Activated CD4-positive, alpha-beta T cell treated with anti-CD3 and anti-CD28 coated beads, Interleukin-2, amount 10 ng/mL, durations not matched to agents 24 days and 14 days (primary cell): ENCODE results near the gene CTSC. TPM values are rescaled to one million over a fixed set of nuclear protein-coding genes. Genes with fewer than 3 reads are reported as not detected.

Source experiments
- DNase-seq: peaks from one replicate; pipeline ENCODE4 v3.0.0; 2022
- H3K27ac Mint-ChIP-seq: one replicate; pipeline ENCODE4 v1.8.0; 2022; ENCODE audit warnings: mild to moderate bottlenecking, mixed read lengths
- H3K27me3 Mint-ChIP-seq: one replicate; pipeline ENCODE4 v1.8.0; 2022; ENCODE audit warnings: mixed read lengths
- H3K36me3 Mint-ChIP-seq: one replicate; pipeline ENCODE4 v1.8.0; 2022; ENCODE audit warnings: low read depth, mild to moderate bottlenecking, mixed read lengths
- H3K4me1 Mint-ChIP-seq: one replicate; pipeline ENCODE4 v1.8.0; 2021; ENCODE audit warnings: mixed read lengths
- H3K4me3 Mint-ChIP-seq: one replicate; pipeline ENCODE4 v1.8.0; 2022; ENCODE audit warnings: mild to moderate bottlenecking, moderate library complexity, mixed read lengths
- H3K9me3 Mint-ChIP-seq: one replicate; pipeline ENCODE4 v1.8.0; 2021; ENCODE audit warnings: mixed read lengths
- intact Hi-C: fragments of 100-400 bp; cut with micrococcal nuclease; formaldehyde crosslinking; loops from one replicate; pipeline ENCODE4 v1.15.1; 2023
- total RNA-seq: library from RNA; stranded (reverse); gene quantifications from 2 replicates; pipeline ENCODE4 v1.2.3, GENCODE V29; 2022

CTSC gene
- 67.1 and 71.8 TPM in 2 replicates for total RNA-seq

- Mint-ChIP-seq H3K4me3 (peak within 1 kb of the TSS; percentile 83), H3K4me1 (peaks cover 40% of the 10 kb centered on the region), H3K36me3 (peaks cover 29% of the 10 kb centered on the region), H3K9me3 (no peaks in the 10 kb centered on the region), H3K27ac (peak within 1 kb of the TSS; percentile 99), H3K27me3 (no peaks in the 10 kb centered on the region)
- peak; percentile 98 for DNase-seq
- intact Hi-C loops, result loop anchor here (1.0 to 5.0 kb wide), 4 partner anchors 20 to 200 kb away; no protein-coding TSS in a partner anchor
Measured at GRCh38 chr11:88337181-88337986, at the start of gene CTSC. Gene CTSC, minus strand, starts transcription at chr11:88337736. Its CDS starts 64 bp downstream, at chr11:88337672.

- no peak overlapping the region for H3K4me3 Mint-ChIP-seq
- no peak overlapping the region for H3K27ac Mint-ChIP-seq
- DNase-seq, result no peak
- H3K9me3 Mint-ChIP-seq, result peaks cover 7% of the 10 kb centered on the region
- H3K36me3 Mint-ChIP-seq, result no peaks in the 10 kb centered on the region
- intact Hi-C loops, result no loop called here
- H3K27me3 Mint-ChIP-seq, result peaks cover 3% of the 10 kb centered on the region
- peaks cover 4% of the 10 kb centered on the region for H3K4me1 Mint-ChIP-seq
Measured at GRCh38 chr11:88384669-88385005, 47.1 kb upstream of the CTSC start.

GRCh38 chr11:88384004-88384668 is 46.6 kb upstream of the CTSC start:
- no peak overlapping the region for H3K4me3 Mint-ChIP-seq
- H3K27me3 Mint-ChIP-seq, result peaks cover 3% of the 10 kb centered on the region
- no peaks in the 10 kb centered on the region for H3K36me3 Mint-ChIP-seq
- H3K4me1 Mint-ChIP-seq, result peaks cover 4% of the 10 kb centered on the region
- H3K27ac Mint-ChIP-seq, result no peak overlapping the region
- intact Hi-C loops, result no loop called here
- DNase-seq, result no peak
- peaks cover 7% of the 10 kb centered on the region for H3K9me3 Mint-ChIP-seq

GRCh38 chr11:88383447-88383846 is 45.9 kb upstream of the CTSC start:
- Mint-ChIP-seq H3K9me3 (peaks cover 7% of the 10 kb centered on the region), H3K27ac (no peak overlapping the region), H3K27me3 (peaks cover 3% of the 10 kb centered on the region), H3K4me1 (peaks cover 4% of the 10 kb centered on the region), H3K36me3 (no peaks in the 10 kb centered on the region), H3K4me3 (no peak overlapping the region)
- intact Hi-C loops, result no loop called here
- DNase-seq, result no peak

GRCh38 chr11:88379130-88379529 is 41.6 kb upstream of the CTSC start:
- intact Hi-C loops, result no loop called here
- H3K4me1 Mint-ChIP-seq, result peaks cover 12% of the 10 kb centered on the region
- DNase-seq, result no peak
- H3K36me3 Mint-ChIP-seq, result no peaks in the 10 kb centered on the region
- H3K4me3 Mint-ChIP-seq, result no peak overlapping the region
- H3K9me3 Mint-ChIP-seq, result peaks cover 11% of the 10 kb centered on the region
- no peak overlapping the region for H3K27ac Mint-ChIP-seq
- peaks cover 3% of the 10 kb centered on the region for H3K27me3 Mint-ChIP-seq

GRCh38 chr11:88378422-88379066 is 41.0 kb upstream of the CTSC start:
- peaks cover 11% of the 10 kb centered on the region for H3K9me3 Mint-ChIP-seq
- no peak overlapping the region for H3K4me3 Mint-ChIP-seq

GRCh38 chr11:88377646-88378045 is 40.1 kb upstream of the CTSC start:
- peaks cover 12% of the 10 kb centered on the region for H3K4me1 Mint-ChIP-seq
- intact Hi-C loops, result no loop called here
- H3K9me3 Mint-ChIP-seq, result peaks cover 11% of the 10 kb centered on the region
- no peak overlapping the region for H3K27ac Mint-ChIP-seq
- no peak for DNase-seq
- no peaks in the 10 kb centered on the region for H3K36me3 Mint-ChIP-seq
- H3K27me3 Mint-ChIP-seq, result peaks cover 3% of the 10 kb centered on the region
- no peak overlapping the region for H3K4me3 Mint-ChIP-seq

More at GRCh38 chr11:88378422-88379066, 41.0 kb upstream of the CTSC start:
- Mint-ChIP-seq H3K27ac (no peak overlapping the region), H3K36me3 (no peaks in the 10 kb centered on the region), H3K4me1 (peaks cover 12% of the 10 kb centered on the region), H3K27me3 (peaks cover 3% of the 10 kb centered on the region)
- intact Hi-C loops, result no loop called here
- no peak for DNase-seq

- Mint-ChIP-seq H3K9me3 (peaks cover 15% of the 10 kb centered on the region), H3K4me3 (no peak overlapping the region), H3K27ac (no peak overlapping the region), H3K27me3 (peaks cover 3% of the 10 kb centered on the region), H3K36me3 (no peaks in the 10 kb centered on the region), H3K4me1 (peaks cover 12% of the 10 kb centered on the region)
- intact Hi-C loops, result no loop called here
- no peak for DNase-seq
Measured at GRCh38 chr11:88377144-88377543, 39.6 kb upstream of the CTSC start.

- Mint-ChIP-seq H3K4me1 (peaks cover 16% of the 10 kb centered on the region), H3K36me3 (no peaks in the 10 kb centered on the region), H3K27ac (peak overlapping the region; percentile 50), H3K4me3 (no peak overlapping the region), H3K27me3 (peaks cover 2% of the 10 kb centered on the region), H3K9me3 (peaks cover 15% of the 10 kb centered on the region)
- intact Hi-C loops, result no loop called here
- DNase-seq, result no peak
Measured at GRCh38 chr11:88375927-88376470, 38.5 kb upstream of the CTSC start.

- peaks cover 9% of the 10 kb centered on the region for H3K9me3 Mint-ChIP-seq
- no peak overlapping the region for H3K4me3 Mint-ChIP-seq
- no peaks in the 10 kb centered on the region for H3K36me3 Mint-ChIP-seq
- no peak overlapping the region for H3K27ac Mint-ChIP-seq
- H3K4me1 Mint-ChIP-seq, result peaks cover 17% of the 10 kb centered on the region
- no peaks in the 10 kb centered on the region for H3K27me3 Mint-ChIP-seq
- intact Hi-C loops, result no loop called here
- no peak for DNase-seq
Measured at GRCh38 chr11:88370782-88371181, 33.2 kb upstream of the CTSC start.

GRCh38 chr11:88367310-88367709 is 29.8 kb upstream of the CTSC start:
- DNase-seq, result peak; percentile 72
- no peaks in the 10 kb centered on the region for H3K36me3 Mint-ChIP-seq
- peaks cover 2% of the 10 kb centered on the region for H3K9me3 Mint-ChIP-seq
- no peak overlapping the region for H3K27ac Mint-ChIP-seq
- peaks cover 24% of the 10 kb centered on the region for H3K4me1 Mint-ChIP-seq
- no peaks in the 10 kb centered on the region for H3K27me3 Mint-ChIP-seq
- no peak overlapping the region for H3K4me3 Mint-ChIP-seq
- intact Hi-C loops, result no loop called here

GRCh38 chr11:88363648-88364065 is 26.1 kb upstream of the CTSC start:
- Mint-ChIP-seq H3K36me3 (no peaks in the 10 kb centered on the region), H3K9me3 (no peaks in the 10 kb centered on the region), H3K27me3 (no peaks in the 10 kb centered on the region), H3K4me3 (no peak overlapping the region), H3K4me1 (peaks cover 26% of the 10 kb centered on the region), H3K27ac (no peak overlapping the region)
- no peak for DNase-seq
- intact Hi-C loops, result no loop called here

- Mint-ChIP-seq H3K36me3 (no peaks in the 10 kb centered on the region), H3K27me3 (no peaks in the 10 kb centered on the region), H3K4me1 (peaks cover 27% of the 10 kb centered on the region), H3K4me3 (no peak overlapping the region), H3K27ac (no peak overlapping the region), H3K9me3 (no peaks in the 10 kb centered on the region)
- intact Hi-C loops, result no loop called here
- DNase-seq, result no peak
Measured at GRCh38 chr11:88363004-88363403, 25.5 kb upstream of the CTSC start.

GRCh38 chr11:88360141-88360540 is 22.6 kb upstream of the CTSC start:
- intact Hi-C loops, result no loop called here
- DNase-seq, result no peak
- Mint-ChIP-seq H3K36me3 (no peaks in the 10 kb centered on the region), H3K27ac (no peak overlapping the region), H3K27me3 (no peaks in the 10 kb centered on the region), H3K9me3 (no peaks in the 10 kb centered on the region), H3K4me3 (peak overlapping the region; percentile 15), H3K4me1 (peaks cover 32% of the 10 kb centered on the region)
